SK-N-SH (cell line): ENCODE results near the gene C20orf204. TPM values are rescaled to one million over a fixed set of nuclear protein-coding genes. Genes with fewer than 3 reads are reported as not detected.

ENCODE experiments used
- CTCF ChIA-PET: fragments of 300-600, 350-600 bp; formaldehyde crosslinking; extraction: SDS; loops from one replicate; lab custom pipeline; 2021; lab: Yijun Ruan, JAX
- POLR2A ChIA-PET: fragments of 350-600 bp; sonication (Branson Sonifier 250); formaldehyde crosslinking; extraction: SDS; loops from one replicate; lab custom pipeline; 2020; ENCODE audit warnings: antibody characterized with exemption, inconsistent platforms; lab: Yijun Ruan, JAX
- DNase-seq: peaks from one replicate; pipeline ENCODE4 v3.0.0; 2012
- H2AFZ ChIP-seq: fragments of 200-600 bp; sonication (generic); 2 replicates; pipeline ENCODE4 v1.8.1; 2016; ENCODE audit warnings: antibody characterized with exemption, mild to moderate bottlenecking, low read depth
- H3F3A ChIP-seq: fragments of 200-600 bp; sonication (generic); replicated peaks from 2 replicates; pipeline ENCODE3; 2016; ENCODE audit warnings: antibody characterized with exemption, mild to moderate bottlenecking; ENCODE audit not compliant: insufficient read depth
- H3K27ac ChIP-seq, 2 experiments: fragments of 200-500 bp in 1 of 2; fragments of 200-600 bp in 1 of 2; sonication (Bioruptor generic) in 1 of 2; sonication (generic), shearing (Covaris generic) in 1 of 2; 2 replicates each; pipeline versions ENCODE4 v1.5.1 to v1.6.1; 2014 to 2016; ENCODE audit warnings: low read depth in 2 of 2, inconsistent platforms in 1 of 2, low read length in 1 of 2, mild to moderate bottlenecking in 1 of 2, mixed read lengths in 1 of 2
- H3K27me3 ChIP-seq: fragments of 200-600 bp; sonication (generic), shearing (Covaris generic); 2 replicates; pipeline ENCODE4 v1.6.1; 2016; ENCODE audit warnings: mixed run types; ENCODE audit not compliant: insufficient read depth
- H3K36me3 ChIP-seq, 2 experiments: fragments of 200-500 bp in 1 of 2; fragments of 200-600 bp in 1 of 2; sonication (Bioruptor generic) in 1 of 2; sonication (generic) in 1 of 2; replicated peaks in 1 of 2; 2 replicates each; pipeline versions ENCODE3 to v1.5.1; 2014 to 2016; ENCODE audit warnings: low read length in 1 of 2, mild to moderate bottlenecking in 1 of 2; ENCODE audit not compliant: insufficient read depth in 2 of 2, control insufficient read depth in 1 of 2
- H3K4me1 ChIP-seq, 2 experiments: fragments of 200-500 bp in 1 of 2; fragments of 200-600 bp in 1 of 2; sonication (Bioruptor generic) in 1 of 2; sonication (generic), shearing (Covaris generic) in 1 of 2; 2 replicates each; pipeline versions ENCODE4 v1.5.1 to v1.6.1; 2014 to 2016; ENCODE audit warnings: low read depth in 1 of 2, low read length in 1 of 2, mixed run types in 1 of 2; ENCODE audit not compliant: insufficient read depth in 2 of 2, control insufficient read depth in 1 of 2
- H3K4me2 ChIP-seq: fragments of 200-600 bp; sonication (generic), shearing (Covaris generic); 2 replicates; pipeline ENCODE4 v1.6.1; 2017; ENCODE audit warnings: mixed run types
- H3K4me3 ChIP-seq, 2 experiments: fragments of 200-500 bp in 1 of 2; fragments of 200-600 bp in 1 of 2; sonication (Bioruptor generic) in 1 of 2; sonication (generic), shearing (Covaris generic) in 1 of 2; 2 replicates each; pipeline versions ENCODE4 v1.5.1 to v1.8.1; 2014 to 2016; ENCODE audit warnings: low read depth in 2 of 2, inconsistent platforms in 1 of 2, low read length in 1 of 2, mild to moderate bottlenecking in 1 of 2, mixed read lengths in 1 of 2, moderate library complexity in 1 of 2
- H3K79me2 ChIP-seq: fragments of 200-600 bp; sonication (generic); 2 replicates; pipeline ENCODE4 v1.8.1; 2017; ENCODE audit warnings: mild to moderate bottlenecking; ENCODE audit not compliant: insufficient read depth
- H3K9ac ChIP-seq: fragments of 200-600 bp; sonication (generic); 2 replicates; pipeline ENCODE4 v1.6.1; 2017; ENCODE audit warnings: mixed run types
- H3K9me2 ChIP-seq: fragments of 200-600 bp; sonication (generic); 2 replicates; pipeline ENCODE4 v1.6.1; 2017; ENCODE audit warnings: mixed run types
- H3K9me3 ChIP-seq: fragments of 200-600 bp; sonication (generic); 2 replicates; pipeline ENCODE4 v1.6.1; 2017; ENCODE audit warnings: mixed run types, mild to moderate bottlenecking, moderate library complexity
- H4K20me1 ChIP-seq: fragments of 200-600 bp; sonication (generic); 2 replicates; pipeline ENCODE4 v1.6.1; 2017; ENCODE audit warnings: mild to moderate bottlenecking, mixed run types; ENCODE audit not compliant: insufficient read depth
- CHD2 ChIP-seq: fragments of 150-350 bp; IDR thresholded peaks from 2 replicates; pipeline ENCODE4 v1.6.1; 2018; ENCODE audit warnings: low read length; ENCODE audit not compliant: partially characterized antibody
- GATA2 ChIP-seq: sonication (generic); formaldehyde crosslinking; IDR thresholded peaks from 2 replicates; pipeline ENCODE4 v1.5.0; 2020; ENCODE audit warnings: mild to moderate bottlenecking, missing genetic modification reagents
- MEF2A ChIP-seq: IDR thresholded peaks from 2 replicates; pipeline ENCODE4 v1.4.0; 2012; ENCODE audit warnings: low read depth, borderline replicate concordance
- MXI1 ChIP-seq: IDR thresholded peaks from 2 replicates; pipeline ENCODE4 v1.6.1; 2012; ENCODE audit warnings: mild to moderate bottlenecking, low read depth, low read length, improper control_type of control experiment
- NRF1 ChIP-seq: IDR thresholded peaks from 2 replicates; pipeline ENCODE4 v1.6.1; 2012; ENCODE audit warnings: low read depth, mild to moderate bottlenecking, low read length
- SMC3 ChIP-seq: IDR thresholded peaks from 2 replicates; pipeline ENCODE4 v1.6.1; 2012; ENCODE audit warnings: low read depth, low read length, improper control_type of control experiment
- WGBS: methylation state at CpG from one replicate; pipeline ENCODE4 v1.1.6; 2017; ENCODE audit warnings: low lambda C conversion rate; 5-methylcytosine and 5-hydroxymethylcytosine counted together
- polyA plus RNA-seq, 3 experiments: library from polyadenylated mRNA; depleted of rRNA; stranded (reverse); fragments of >200 nt; gene quantifications; 2 replicates each; pipeline ENCODE4 v1.2.3, GENCODE V29; 2012
- TF ChIP-seq, protein P1 (sequence below): IDR thresholded peaks from 2 replicates; pipeline ENCODE4 v1.6.1; 2012; ENCODE audit warnings: mild to moderate bottlenecking, low read depth, low read length, moderate library complexity
- TF ChIP-seq, protein P2 (sequence below): fragments of 150-350 bp; IDR thresholded peaks from 2 replicates; pipeline ENCODE4 v1.6.1; 2017; ENCODE audit warnings: antibody characterized with exemption, low read length, low read depth, borderline replicate concordance
- TF ChIP-seq, protein P3 (sequence below): IDR thresholded peaks from 2 replicates; pipeline ENCODE4 v1.4.0; 2012; ENCODE audit warnings: low read depth, borderline replicate concordance
- TF ChIP-seq, protein P4 (sequence below): fragments of 150-350 bp; IDR thresholded peaks from 2 replicates; pipeline ENCODE4 v1.6.1; 2016; ENCODE audit warnings: mild to moderate bottlenecking, low read depth, low read length

Gene C20orf204
- polyA plus RNA-seq, 1 of the 3 experiments (the other 2 are of a cell fraction) = 0.21 TPM

DNA sequence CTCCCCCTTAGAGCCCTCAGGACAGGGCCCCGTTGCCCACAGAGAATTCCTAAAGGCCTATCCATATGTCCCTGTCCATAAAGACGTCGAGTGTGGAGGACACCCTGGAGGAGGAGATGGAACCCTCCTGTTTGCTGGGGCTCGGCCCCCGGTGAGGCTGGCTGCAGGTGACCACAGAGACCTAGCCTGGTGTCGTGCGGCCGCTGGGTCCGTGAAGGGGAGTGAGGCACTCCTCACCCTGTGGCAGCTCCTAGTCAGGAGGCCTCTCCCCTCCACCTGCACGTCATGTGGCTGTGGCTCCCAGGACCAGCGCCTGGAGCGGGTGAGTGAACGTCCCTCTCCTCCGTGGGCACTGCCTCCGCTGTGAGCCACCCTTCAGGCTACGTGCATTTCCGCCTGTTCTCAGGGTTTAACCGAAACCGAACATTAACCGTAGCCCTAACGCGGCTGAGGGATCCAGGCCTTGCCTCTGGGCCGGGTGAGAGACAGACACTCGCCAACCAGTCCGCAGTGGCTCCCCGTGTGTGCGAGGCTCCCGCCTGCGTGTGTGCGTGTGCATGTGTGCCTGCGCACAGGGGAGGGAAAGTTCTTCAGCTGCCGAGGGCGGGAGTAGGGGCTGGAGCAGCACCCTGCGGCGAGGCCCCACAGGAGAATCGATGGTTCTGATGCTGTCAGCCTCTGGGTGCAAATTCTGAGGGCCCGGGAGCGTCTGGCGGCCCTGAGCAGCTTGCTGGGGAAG lies 21.1 kb downstream of the C20orf204 start:
- no peak for DNase-seq
- no peaks in the 10 kb centered on the region for H3K9me3 ChIP-seq
- ChIA-PET CTCF (interaction anchor here (0.6 to 4.6 kb wide), 21 partner anchors 8 to 182 kb away, joined by 3 to 61 read pairs (median 3); partner anchors contain the start of genes LKAAEAR1, OPRL1, PRPF6 and RGS19), POLR2A (interaction anchor here (0.8 kb wide), 1 partner anchor 76 kb away, joined by 3 read pairs; the partner anchor contains the start of gene PRPF6)
- 92% methylated on average over 23 of the region's 39 CpGs for WGBS
- no peak overlapping the region for H2AFZ ChIP-seq
- no peaks in the 10 kb centered on the region for H3F3A ChIP-seq
- H3K9me2 ChIP-seq = no peaks in the 10 kb centered on the region
- no peaks in the 10 kb centered on the region for H3K27me3 ChIP-seq
- TF ChIP-seq CHD2 (no peak), NRF1 (no peak), GATA2 (CRISPR knock-in tag) (no peak), SMC3 (no peak), MXI1 (no peak), MEF2A (no peak)
- TF ChIP-seq, protein P1, sequence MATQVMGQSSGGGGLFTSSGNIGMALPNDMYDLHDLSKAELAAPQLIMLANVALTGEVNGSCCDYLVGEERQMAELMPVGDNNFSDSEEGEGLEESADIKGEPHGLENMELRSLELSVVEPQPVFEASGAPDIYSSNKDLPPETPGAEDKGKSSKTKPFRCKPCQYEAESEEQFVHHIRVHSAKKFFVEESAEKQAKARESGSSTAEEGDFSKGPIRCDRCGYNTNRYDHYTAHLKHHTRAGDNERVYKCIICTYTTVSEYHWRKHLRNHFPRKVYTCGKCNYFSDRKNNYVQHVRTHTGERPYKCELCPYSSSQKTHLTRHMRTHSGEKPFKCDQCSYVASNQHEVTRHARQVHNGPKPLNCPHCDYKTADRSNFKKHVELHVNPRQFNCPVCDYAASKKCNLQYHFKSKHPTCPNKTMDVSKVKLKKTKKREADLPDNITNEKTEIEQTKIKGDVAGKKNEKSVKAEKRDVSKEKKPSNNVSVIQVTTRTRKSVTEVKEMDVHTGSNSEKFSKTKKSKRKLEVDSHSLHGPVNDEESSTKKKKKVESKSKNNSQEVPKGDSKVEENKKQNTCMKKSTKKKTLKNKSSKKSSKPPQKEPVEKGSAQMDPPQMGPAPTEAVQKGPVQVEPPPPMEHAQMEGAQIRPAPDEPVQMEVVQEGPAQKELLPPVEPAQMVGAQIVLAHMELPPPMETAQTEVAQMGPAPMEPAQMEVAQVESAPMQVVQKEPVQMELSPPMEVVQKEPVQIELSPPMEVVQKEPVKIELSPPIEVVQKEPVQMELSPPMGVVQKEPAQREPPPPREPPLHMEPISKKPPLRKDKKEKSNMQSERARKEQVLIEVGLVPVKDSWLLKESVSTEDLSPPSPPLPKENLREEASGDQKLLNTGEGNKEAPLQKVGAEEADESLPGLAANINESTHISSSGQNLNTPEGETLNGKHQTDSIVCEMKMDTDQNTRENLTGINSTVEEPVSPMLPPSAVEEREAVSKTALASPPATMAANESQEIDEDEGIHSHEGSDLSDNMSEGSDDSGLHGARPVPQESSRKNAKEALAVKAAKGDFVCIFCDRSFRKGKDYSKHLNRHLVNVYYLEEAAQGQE = no peak
- TF ChIP-seq, protein P2, sequence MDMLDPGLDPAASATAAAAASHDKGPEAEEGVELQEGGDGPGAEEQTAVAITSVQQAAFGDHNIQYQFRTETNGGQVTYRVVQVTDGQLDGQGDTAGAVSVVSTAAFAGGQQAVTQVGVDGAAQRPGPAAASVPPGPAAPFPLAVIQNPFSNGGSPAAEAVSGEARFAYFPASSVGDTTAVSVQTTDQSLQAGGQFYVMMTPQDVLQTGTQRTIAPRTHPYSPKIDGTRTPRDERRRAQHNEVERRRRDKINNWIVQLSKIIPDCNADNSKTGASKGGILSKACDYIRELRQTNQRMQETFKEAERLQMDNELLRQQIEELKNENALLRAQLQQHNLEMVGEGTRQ = no peak
- TF ChIP-seq, protein P3, sequence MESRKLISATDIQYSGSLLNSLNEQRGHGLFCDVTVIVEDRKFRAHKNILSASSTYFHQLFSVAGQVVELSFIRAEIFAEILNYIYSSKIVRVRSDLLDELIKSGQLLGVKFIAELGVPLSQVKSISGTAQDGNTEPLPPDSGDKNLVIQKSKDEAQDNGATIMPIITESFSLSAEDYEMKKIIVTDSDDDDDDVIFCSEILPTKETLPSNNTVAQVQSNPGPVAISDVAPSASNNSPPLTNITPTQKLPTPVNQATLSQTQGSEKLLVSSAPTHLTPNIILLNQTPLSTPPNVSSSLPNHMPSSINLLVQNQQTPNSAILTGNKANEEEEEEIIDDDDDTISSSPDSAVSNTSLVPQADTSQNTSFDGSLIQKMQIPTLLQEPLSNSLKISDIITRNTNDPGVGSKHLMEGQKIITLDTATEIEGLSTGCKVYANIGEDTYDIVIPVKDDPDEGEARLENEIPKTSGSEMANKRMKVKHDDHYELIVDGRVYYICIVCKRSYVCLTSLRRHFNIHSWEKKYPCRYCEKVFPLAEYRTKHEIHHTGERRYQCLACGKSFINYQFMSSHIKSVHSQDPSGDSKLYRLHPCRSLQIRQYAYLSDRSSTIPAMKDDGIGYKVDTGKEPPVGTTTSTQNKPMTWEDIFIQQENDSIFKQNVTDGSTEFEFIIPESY = no peak
- TF ChIP-seq, protein P4, sequence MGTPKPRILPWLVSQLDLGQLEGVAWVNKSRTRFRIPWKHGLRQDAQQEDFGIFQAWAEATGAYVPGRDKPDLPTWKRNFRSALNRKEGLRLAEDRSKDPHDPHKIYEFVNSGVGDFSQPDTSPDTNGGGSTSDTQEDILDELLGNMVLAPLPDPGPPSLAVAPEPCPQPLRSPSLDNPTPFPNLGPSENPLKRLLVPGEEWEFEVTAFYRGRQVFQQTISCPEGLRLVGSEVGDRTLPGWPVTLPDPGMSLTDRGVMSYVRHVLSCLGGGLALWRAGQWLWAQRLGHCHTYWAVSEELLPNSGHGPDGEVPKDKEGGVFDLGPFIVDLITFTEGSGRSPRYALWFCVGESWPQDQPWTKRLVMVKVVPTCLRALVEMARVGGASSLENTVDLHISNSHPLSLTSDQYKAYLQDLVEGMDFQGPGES = no peak
- no peaks in the 10 kb centered on the region for H3K36me3 ChIP-seq
- no peak overlapping the region for H3K9ac ChIP-seq
- H3K4me1 ChIP-seq = peaks cover 0 to 10% of the 10 kb centered on the region in 2 experiments; a peak in 1 of 4 replicates
- H3K4me2 ChIP-seq = no peak overlapping the region
- H3K27ac ChIP-seq = no peak overlapping the region
- no peaks in the 10 kb centered on the region for H4K20me1 ChIP-seq
- H3K4me3 ChIP-seq = no peak overlapping the region
- no peaks in the 10 kb centered on the region for H3K79me2 ChIP-seq
